SHP77 (cell line): Measurements from ENCODE around the gene ETV5.
"Not testable (repeated sequence)": the region's sequence is repeated elsewhere in the genome, so short reads cannot be mapped to it uniquely, and the experiment has no call there.

Experiments
- DNase-seq, 2 experiments: peaks; one replicate each; lab custom pipeline; 2025; lab: John Stamatoyannopoulos, UW

Gene ETV5

GRCh38 chr3:186067360-186068242 lies 41.3 kb downstream of the ETV5 start:
- DNase-seq = no peak

GRCh38 chr3:186060222-186060621 lies 48.7 kb downstream of the ETV5 start:
- no peak for DNase-seq

GRCh38 chr3:186059192-186059591 lies 49.7 kb downstream of the ETV5 start:
- no peak for DNase-seq

- DNase-seq = no peak
Measured at GRCh38 chr3:186058225-186058624, 50.7 kb downstream of the ETV5 start.

- DNase-seq = no peak
Measured at GRCh38 chr3:186057594-186057993, 51.3 kb downstream of the ETV5 start.

- no peak for DNase-seq
Measured at GRCh38 chr3:186054792-186055352, 54.0 kb downstream of the ETV5 start.

GRCh38 chr3:186053954-186054791 lies 54.7 kb downstream of the ETV5 start:
- no peak for DNase-seq

- no peak for DNase-seq
Measured at GRCh38 chr3:186052096-186052840, 56.6 kb downstream of the ETV5 start.

GRCh38 chr3:186049001-186049400 lies 59.9 kb downstream of the ETV5 start:
- no peak for DNase-seq

- DNase-seq = no peak
Measured at GRCh38 chr3:186048119-186048518, 60.8 kb downstream of the ETV5 start.

GRCh38 chr3:186046838-186047237 lies 62.1 kb downstream of the ETV5 start:
- DNase-seq = no peak

- no peak for DNase-seq
Measured at GRCh38 chr3:186044968-186045367, 63.9 kb downstream of the ETV5 start.

GRCh38 chr3:186044427-186044826 lies 64.5 kb downstream of the ETV5 start:
- no peak for DNase-seq

GRCh38 chr3:186042521-186043202 lies 66.2 kb downstream of the ETV5 start:
- no peak for DNase-seq

- DNase-seq = no peak
Measured at GRCh38 chr3:186042036-186042435, 66.9 kb downstream of the ETV5 start.

GRCh38 chr3:186038360-186038759 lies 70.5 kb downstream of the ETV5 start:
- no peak for DNase-seq

GRCh38 chr3:186035277-186035676 lies 73.6 kb downstream of the ETV5 start:
- DNase-seq = no peak

- no peak for DNase-seq
Measured at GRCh38 chr3:186032321-186032720, 76.6 kb downstream of the ETV5 start.

GRCh38 chr3:186025993-186026392 lies 82.9 kb downstream of the ETV5 start:
- DNase-seq = not testable (repeated sequence)

GRCh38 chr3:186025161-186025560 lies 83.7 kb downstream of the ETV5 start:
- no peak for DNase-seq

- DNase-seq = no peak
Measured at GRCh38 chr3:186024210-186024609, 84.7 kb downstream of the ETV5 start.
